Measurements from ENCODE around the gene SGTA. TPM values are rescaled to one million over a fixed set of nuclear protein-coding genes. Genes with fewer than 3 reads are reported as not detected.

The SGTA gene
- total and polyA plus RNA-seq, 12 donors, result 28.2 to 104 (median 54.9) TPM

GRCh38 chr19:2767688-2768087 lies 15.4 kb downstream of the SGTA start:
- H3K27me3 ChIP-seq, result no peaks in the 10 kb centered on the region
- peaks cover 0 to 53% of the 10 kb centered on the region in 2 donors for H3K36me3 ChIP-seq (replicated peaks in 1 of 2)
- WGBS, 4 donors, result 92 to 96% (median 94%) methylated on average over 7 to 19 of the region's 19 CpGs
- DNase-seq, result no peak
- H3K9me3 ChIP-seq (replicated peaks in 1 of 3), result no peaks in the 10 kb centered on the region
- intact Hi-C loops (cut with DNase I), result no loop called here
- no peak overlapping the region for H3K4me3 ChIP-seq
- TF ChIP-seq CTCF (IDR thresholded peaks at IDR 0.05), result no peak
- TF ChIP-seq POLR2A (IDR thresholded peaks at IDR 0.05), result no peak
- no peak overlapping the region for H3K27ac ChIP-seq
- peaks cover 11 to 21% of the 10 kb centered on the region in 2 donors for H3K4me1 ChIP-seq (replicated peaks in 1 of 2)

- WGBS, 4 donors, result 90 to 97% (median 95%) methylated on average over 17 to 35 of the region's 35 CpGs
- H3K4me1 ChIP-seq (replicated peaks in 1 of 2), result peaks cover 11 to 16% of the 10 kb centered on the region in 2 donors
- intact Hi-C loops (cut with DNase I), result no loop called here
- no peak overlapping the region for H3K27ac ChIP-seq
- H3K27me3 ChIP-seq, result no peaks in the 10 kb centered on the region
- H3K36me3 ChIP-seq (replicated peaks in 1 of 2), result peaks cover 0 to 60% of the 10 kb centered on the region in 2 donors
- no peak for DNase-seq
- no peak overlapping the region for H3K4me3 ChIP-seq
- TF ChIP-seq POLR2A (IDR thresholded peaks at IDR 0.05) (no peak), CTCF (IDR thresholded peaks at IDR 0.05) (no peak)
- H3K9me3 ChIP-seq (replicated peaks in 1 of 3), result no peaks in the 10 kb centered on the region
These were observed 16.3 kb downstream of the SGTA start for GRCh38 chr19:2766594-2767372.

GRCh38 chr19:2765376-2765775 lies 17.7 kb downstream of the SGTA start:
- TF ChIP-seq POLR2A (IDR thresholded peaks at IDR 0.05) (no peak), CTCF (IDR thresholded peaks at IDR 0.05) (no peak)
- Histone ChIP-seq H3K27me3 (no peaks in the 10 kb centered on the region), H3K27ac (no peak overlapping the region), H3K36me3 (replicated peaks in 1 of 2) (peaks cover 0 to 71% of the 10 kb centered on the region in 2 donors), H3K9me3 (replicated peaks in 1 of 3) (no peaks in the 10 kb centered on the region), H3K4me1 (replicated peaks in 1 of 2) (peaks cover 3% of the 10 kb centered on the region in 2 donors), H3K4me3 (no peak overlapping the region)
- DNase-seq, result no peak
- 87 to 95% (median 90%) methylated on average over 2 to 15 of the region's 15 CpGs for WGBS, 4 donors
- intact Hi-C loops (cut with DNase I), result no loop called here

- DNase-seq, result no peak
- H3K27ac ChIP-seq, result no peak overlapping the region
- 91 to 95% (median 93%) methylated on average over 20 to 21 of the region's 21 CpGs for WGBS, 4 donors
- H3K4me3 ChIP-seq, result no peak overlapping the region
- H3K27me3 ChIP-seq, result no peaks in the 10 kb centered on the region
- TF ChIP-seq POLR2A (IDR thresholded peaks at IDR 0.05), result no peak
- no peak for TF ChIP-seq CTCF (IDR thresholded peaks at IDR 0.05)
- H3K36me3 ChIP-seq (replicated peaks in 1 of 2), result peaks cover 0 to 73% of the 10 kb centered on the region in 2 donors
- intact Hi-C loops (cut with DNase I), result no loop called here
- no peaks in the 10 kb centered on the region for H3K4me1 ChIP-seq (replicated peaks in 1 of 2)
- H3K9me3 ChIP-seq (replicated peaks in 1 of 3), result no peaks in the 10 kb centered on the region
These were observed 18.1 kb downstream of the SGTA start for GRCh38 chr19:2764945-2765344.
